Ishikawa (cell line): ENCODE results near the gene KCNG2.

Experiments
- CEBPB ChIP-seq: IDR thresholded peaks from 2 replicates; pipeline ENCODE4 v1.6.1; 2012
- CREB1 ChIP-seq: IDR thresholded peaks from 2 replicates; pipeline ENCODE4 v1.6.1; 2012; ENCODE audit warnings: low read depth
- EGR1 ChIP-seq: IDR thresholded peaks from 2 replicates; pipeline ENCODE4 v1.6.1; 2012
- EP300 ChIP-seq: IDR thresholded peaks from 2 replicates; pipeline ENCODE4 v1.6.1; 2012; ENCODE audit warnings: borderline replicate concordance
- FOXM1 ChIP-seq: IDR thresholded peaks from 2 replicates; pipeline ENCODE4 v1.6.1; 2012; ENCODE audit warnings: low read depth, borderline replicate concordance
- NFIC ChIP-seq: IDR thresholded peaks from 2 replicates; pipeline ENCODE4 v1.6.1; 2012
- RAD21 ChIP-seq: IDR thresholded peaks from 2 replicates; pipeline ENCODE4 v1.6.1; 2012; ENCODE audit warnings: low read depth
- REST ChIP-seq: IDR thresholded peaks from 2 replicates; pipeline ENCODE4 v1.6.1; 2012; ENCODE audit warnings: low read depth, mild to moderate bottlenecking
- TAF1 ChIP-seq: IDR thresholded peaks from 2 replicates; pipeline ENCODE4 v1.6.1; 2012; ENCODE audit warnings: low read depth, mild to moderate bottlenecking
- TCF12 ChIP-seq: IDR thresholded peaks from 2 replicates; pipeline ENCODE4 v1.6.1; 2012; ENCODE audit warnings: low read depth
- TEAD4 ChIP-seq: IDR thresholded peaks from 2 replicates; pipeline ENCODE4 v1.6.1; 2012
- USF1 ChIP-seq: IDR thresholded peaks from 2 replicates; pipeline ENCODE4 v1.6.1; 2012
- YY1 ChIP-seq: IDR thresholded peaks from 2 replicates; pipeline ENCODE4 v1.6.1; 2012; ENCODE audit warnings: low read depth
- ZBTB7A ChIP-seq: IDR thresholded peaks from 2 replicates; pipeline ENCODE4 v1.6.1; 2012; ENCODE audit warnings: low read depth
- TF ChIP-seq, protein P1 (sequence below): IDR thresholded peaks from 2 replicates; pipeline ENCODE4 v1.6.1; 2012

KCNG2 gene

GRCh38 chr18:79876497-79876896 lies 78.8 kb downstream of the KCNG2 start:
- TF ChIP-seq NFIC (no peak), TCF12 (no peak), RAD21 (no peak), CEBPB (no peak), TEAD4 (no peak), REST (no peak)

DNA sequence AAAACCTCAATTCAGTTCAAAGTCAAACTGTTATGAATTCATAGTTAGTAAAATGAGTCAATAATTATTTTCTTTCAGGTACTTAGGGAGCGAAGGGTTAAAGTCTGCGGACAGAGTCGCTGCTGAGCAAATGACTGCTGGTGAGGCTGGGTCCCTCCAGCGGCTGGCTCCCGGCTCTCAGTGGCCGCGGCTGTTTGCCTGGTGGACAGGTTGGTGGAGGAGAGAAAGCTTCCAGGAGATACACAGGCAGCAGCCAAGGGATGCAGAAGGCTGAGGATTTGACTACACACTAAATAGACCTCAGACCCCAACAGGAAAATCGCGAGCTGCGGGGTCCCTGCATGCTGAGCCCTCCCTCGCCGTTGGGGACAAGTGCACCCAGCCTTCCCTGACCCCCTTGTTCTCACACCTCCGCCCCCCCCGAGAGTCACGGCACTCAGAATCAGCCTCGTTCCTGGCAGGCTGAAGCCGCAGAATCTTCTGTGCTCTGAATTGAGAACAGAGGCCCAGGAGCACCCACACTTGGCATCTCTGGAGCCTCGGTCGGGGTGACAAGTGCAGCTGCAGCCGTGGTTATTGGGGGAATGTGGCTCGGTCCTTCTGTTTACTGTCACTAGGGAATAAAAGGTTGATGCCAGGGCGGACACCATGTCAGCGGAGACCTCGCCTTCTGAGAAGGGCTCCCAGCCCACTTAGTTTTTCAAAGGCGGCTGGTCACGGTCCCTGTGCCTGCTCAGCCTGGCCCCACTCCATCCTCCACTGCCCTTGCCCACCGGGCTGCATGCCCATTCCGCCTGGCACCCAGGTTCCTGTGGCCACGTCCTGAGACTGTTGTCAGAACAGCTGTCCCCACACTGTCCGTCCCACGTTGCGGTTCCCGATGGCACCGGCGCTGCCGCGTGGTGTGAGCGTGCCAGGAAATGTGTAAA lies 79.7 kb downstream of the KCNG2 start:
- TF ChIP-seq CREB1 (no peak), CEBPB (no peak)

DNA sequence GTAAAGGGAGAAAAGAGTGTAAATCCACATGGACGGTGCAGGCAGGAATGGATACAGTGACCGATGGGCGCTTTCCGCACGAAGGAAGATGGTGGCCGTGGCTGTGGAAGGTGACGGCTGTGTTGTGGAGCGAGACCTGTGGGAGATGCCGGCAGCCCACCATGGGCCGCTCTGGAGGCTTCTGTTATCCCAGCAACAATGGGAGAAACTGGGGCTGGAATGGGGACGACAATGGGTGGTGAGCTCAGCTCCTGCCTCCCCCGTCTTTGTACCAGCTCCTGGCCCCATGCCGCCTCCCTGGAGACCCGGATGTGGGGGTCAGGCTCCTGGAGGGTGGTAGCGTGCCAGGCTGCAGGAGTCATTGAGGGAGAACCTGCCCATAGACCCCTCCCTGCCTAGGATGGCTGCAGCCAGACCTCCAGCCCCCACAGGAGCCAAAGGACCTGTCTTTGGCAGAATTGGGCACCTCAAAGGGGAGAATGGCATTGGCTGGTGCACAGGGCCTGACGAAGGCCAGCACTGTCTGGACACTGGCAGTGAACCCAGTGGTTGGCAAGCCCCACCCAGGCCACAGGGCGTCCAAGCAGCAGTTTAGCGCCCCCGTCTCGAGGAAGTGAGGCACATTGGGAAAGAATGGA lies 81.1 kb downstream of the KCNG2 start:
- TF ChIP-seq REST, result no peak
- no peak for TF ChIP-seq TAF1
- TF ChIP-seq EGR1, result no peak
- TF ChIP-seq, protein P1, sequence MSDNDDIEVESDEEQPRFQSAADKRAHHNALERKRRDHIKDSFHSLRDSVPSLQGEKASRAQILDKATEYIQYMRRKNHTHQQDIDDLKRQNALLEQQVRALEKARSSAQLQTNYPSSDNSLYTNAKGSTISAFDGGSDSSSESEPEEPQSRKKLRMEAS, result no peak
- no peak for TF ChIP-seq YY1

DNA sequence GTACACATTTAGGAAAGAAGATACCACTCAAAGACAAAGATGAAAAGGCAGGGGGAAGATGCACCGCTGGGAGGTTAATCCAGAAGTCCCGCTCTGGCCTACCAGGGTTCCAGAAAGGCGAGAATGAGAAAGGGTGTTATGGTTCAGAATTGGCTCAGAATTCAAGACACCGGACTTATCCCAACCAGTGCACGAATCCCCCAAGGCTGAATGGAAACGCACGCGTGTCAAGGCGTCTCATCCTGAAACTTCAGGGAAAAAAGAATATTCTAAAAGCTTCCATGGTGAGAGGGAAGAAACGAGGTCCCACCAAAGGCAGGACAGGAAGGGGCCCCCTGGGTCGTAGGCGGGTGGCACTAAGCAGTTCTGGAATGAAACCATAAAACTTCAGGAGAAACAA lies 81.8 kb downstream of the KCNG2 start:
- TF ChIP-seq ZBTB7A (no peak), EP300 (no peak), CEBPB (no peak), YY1 (no peak), NFIC (no peak), REST (no peak), USF1 (no peak), TEAD4 (no peak), TCF12 (no peak), EGR1 (no peak), RAD21 (no peak), TAF1 (no peak), CREB1 (no peak), FOXM1 (no peak)
- TF ChIP-seq, protein P1, result no peak

DNA sequence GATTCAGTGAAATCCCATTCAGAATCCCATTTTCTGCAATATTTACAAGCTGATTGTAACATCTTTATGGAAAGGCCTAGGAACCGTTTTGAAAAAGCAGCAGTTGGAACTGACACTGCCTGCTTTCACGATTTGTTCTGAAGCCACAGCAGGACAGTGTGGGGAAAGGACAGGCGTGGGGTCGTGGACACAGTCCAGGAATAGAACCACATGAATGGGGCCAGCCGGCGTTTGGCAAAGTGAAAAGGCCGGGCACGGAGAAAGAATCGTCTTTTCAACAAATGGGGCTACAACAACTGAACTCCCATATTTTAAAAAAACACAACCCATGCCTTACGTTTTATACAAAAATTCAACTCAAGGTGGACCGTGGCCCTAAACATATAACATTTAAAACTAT lies 84.0 kb downstream of the KCNG2 start:
- TF ChIP-seq ZBTB7A, result no peak
- TF ChIP-seq EGR1, result no peak
- TF ChIP-seq YY1, result no peak
- no peak for TF ChIP-seq USF1
- no peak for TF ChIP-seq TCF12
- TF ChIP-seq FOXM1, result no peak
- no peak for TF ChIP-seq CEBPB
- no peak for TF ChIP-seq NFIC
- TF ChIP-seq EP300, result no peak
- TF ChIP-seq TAF1, result no peak
- TF ChIP-seq TEAD4, result no peak
- no peak for TF ChIP-seq RAD21
- TF ChIP-seq CREB1, result no peak
- TF ChIP-seq REST, result no peak
- TF ChIP-seq, protein P1, result no peak
